ENCODE data around the gene GLG1.
"Not testable (repeated sequence)": the region's sequence is repeated elsewhere in the genome, so short reads cannot be mapped to it uniquely, and the experiment has no call there.

GLG1 gene

GRCh38 chr16:74524117-74524516 is 82.8 kb downstream of the GLG1 start:
- DNase-seq = no peak

GRCh38 chr16:74523706-74524105 is 83.2 kb downstream of the GLG1 start:
- DNase-seq = not testable (repeated sequence)

GRCh38 chr16:74522160-74522559 is 84.8 kb downstream of the GLG1 start:
- no peak for DNase-seq

- no peak for DNase-seq
These were observed 85.2 kb downstream of the GLG1 start for GRCh38 chr16:74521691-74522090.

GRCh38 chr16:74518934-74519333 is 88.0 kb downstream of the GLG1 start:
- not testable (repeated sequence) for DNase-seq

- DNase-seq = no peak
These were observed 95.0 kb downstream of the GLG1 start for GRCh38 chr16:74511961-74512360.

- DNase-seq = no peak
These were observed 101.9 kb downstream of the GLG1 start for GRCh38 chr16:74505011-74505410.

- no peak for DNase-seq
These were observed 103.5 kb downstream of the GLG1 start for GRCh38 chr16:74503412-74503811.

GRCh38 chr16:74501484-74502478 is 105.1 kb downstream of the GLG1 start:
- no peak for DNase-seq

- no peak for DNase-seq
These were observed 106.0 kb downstream of the GLG1 start for GRCh38 chr16:74500907-74501306.

- no peak for DNase-seq
These were observed 107.8 kb downstream of the GLG1 start for GRCh38 chr16:74499114-74499513.

GRCh38 chr16:74497761-74498160 is 109.2 kb downstream of the GLG1 start:
- no peak for DNase-seq

- DNase-seq = no peak
These were observed 110.9 kb downstream of the GLG1 start for GRCh38 chr16:74496054-74496453.

GRCh38 chr16:74492976-74493375 is 113.9 kb downstream of the GLG1 start:
- DNase-seq = no peak

GRCh38 chr16:74487634-74488495 is 119.0 kb downstream of the GLG1 start:
- DNase-seq = no peak

GRCh38 chr16:74485916-74486315 is 121.0 kb downstream of the GLG1 start:
- no peak for DNase-seq

GRCh38 chr16:74480150-74481029 is 126.5 kb downstream of the GLG1 start:
- no peak for DNase-seq

- no peak for DNase-seq
These were observed 129.7 kb downstream of the GLG1 start for GRCh38 chr16:74477226-74477625.

- no peak for DNase-seq
These were observed 132.5 kb downstream of the GLG1 start for GRCh38 chr16:74474416-74474815.

GRCh38 chr16:74472540-74472939 is 134.4 kb downstream of the GLG1 start:
- DNase-seq = no peak

- DNase-seq = no peak
These were observed 134.9 kb downstream of the GLG1 start for GRCh38 chr16:74472010-74472409.

GRCh38 chr16:74469946-74470478 is 136.9 kb downstream of the GLG1 start:
- no peak for DNase-seq

All from effector CD4-positive, alpha-beta T cell (primary cell).